ENCODE data around the gene CLIC5. TPM values are rescaled to one million over a fixed set of nuclear protein-coding genes. Genes with fewer than 3 reads are reported as not detected.

The CLIC5 gene
- total and polyA plus RNA-seq, 2 donors (not counting 1 experiment from before 2014, with no cell fraction given) = 0.96 to 0.97 TPM

- Mint-ChIP-seq H3K27ac (no peak overlapping the region), H3K4me1 (no peaks in the 10 kb centered on the region), H3K4me3 (no peak overlapping the region), H3K9me3 (ENCODE audit: insufficient read depth) (no peaks in the 10 kb centered on the region), H3K27me3 (peaks cover 17% of the 10 kb centered on the region)
- Histone ChIP-seq H3K27me3 (replicated peaks in 1 of 4; ENCODE audit: control extremely low read depth in 1 of 4, control insufficient read depth in 3 of 4, insufficient read depth in 4 of 4, low read length in 3 of 4) (peaks cover 0 to 3% (median 0%) of the 10 kb centered on the region in 4 experiments), H3K4me3 (ENCODE audit: control extremely low read depth in 1 of 5, extremely low read depth in 1 of 5, insufficient read depth in 1 of 5, low read depth in 2 of 5, low read length in 4 of 5) (no peak overlapping the region), H4K20me1 (ENCODE audit: control insufficient read depth, insufficient read depth, low read length, poor library complexity, severe bottlenecking) (no peaks in the 10 kb centered on the region), H3K9me3 (ENCODE audit: control extremely low read depth in 1 of 3, control insufficient read depth in 2 of 3, insufficient read depth in 1 of 3, low read length in 2 of 3) (no peaks in the 10 kb centered on the region), H2AFZ (ENCODE audit: insufficient read depth, low read depth, low read length, poor library complexity, severe bottlenecking) (no peak overlapping the region), H3K27ac (ENCODE audit: low read length in 2 of 2) (no peak overlapping the region), H3K36me3 (replicated peaks in 1 of 2; ENCODE audit: control extremely low read depth in 1 of 2, control insufficient read depth in 1 of 2, extremely low read depth in 1 of 2, insufficient read depth in 2 of 2, low read length in 1 of 2) (no peaks in the 10 kb centered on the region), H3K4me2 (replicated peaks; ENCODE audit: low read depth, low read length, poor library complexity, severe bottlenecking) (no peak overlapping the region), H3K9ac (ENCODE audit: low read length) (no peak overlapping the region), H3K4me1 (ENCODE audit: control insufficient read depth in 2 of 2, insufficient read depth in 2 of 2, low read length in 2 of 2) (no peaks in the 10 kb centered on the region), H3K79me2 (ENCODE audit: control insufficient read depth, insufficient read depth, low read length) (no peaks in the 10 kb centered on the region)
- intact Hi-C loops (cut with micrococcal nuclease) = no loop called here
- POLR2A ChIA-PET = no interaction called here
- no peak for DNase-seq
- TF ChIP-seq CTCF (IDR thresholded peaks at IDR 0.05) = no peak
- WGBS (ENCODE audit: insufficient coverage) = no CpG with 5 or more reads among the region's 3 CpGs
- CTCF ChIA-PET = no interaction called here
- no peak for ATAC-seq (ENCODE audit: low read depth)
These were observed 63.1 kb downstream of the CLIC5 start for GRCh38 chr6:45952546-45952945.

DNA sequence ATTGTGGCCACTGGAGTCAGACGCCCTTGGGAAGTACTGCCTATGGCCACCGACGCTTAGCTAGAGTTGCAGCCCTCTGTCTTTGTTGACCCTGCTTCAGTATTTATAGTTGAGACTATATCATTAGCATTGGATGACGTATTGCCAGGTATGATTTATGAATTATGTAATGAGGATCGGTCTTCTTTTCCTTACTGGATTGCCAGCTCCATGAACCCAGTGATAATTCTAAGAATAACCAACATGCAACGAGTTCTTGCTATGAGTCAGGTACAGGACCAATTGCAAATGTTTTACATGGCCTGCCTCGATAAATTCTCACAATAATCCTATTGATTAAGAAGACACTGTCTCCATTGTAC is 63.5 kb downstream of the CLIC5 start:
- no peak overlapping the region for H3K4me2 ChIP-seq (replicated peaks; ENCODE audit: low read depth, low read length, poor library complexity, severe bottlenecking)

More for the DNA sequence above, 63.5 kb downstream of the CLIC5 start:
- Mint-ChIP-seq H3K9me3 (ENCODE audit: insufficient read depth) (no peaks in the 10 kb centered on the region), H3K4me3 (no peak overlapping the region), H3K27me3 (peaks cover 17% of the 10 kb centered on the region), H3K27ac (no peak overlapping the region), H3K4me1 (no peaks in the 10 kb centered on the region)
- ChIA-PET POLR2A (no interaction called here), CTCF (no interaction called here)
- H3K27ac ChIP-seq (ENCODE audit: low read length in 2 of 2) = no peak overlapping the region
- H3K9me3 ChIP-seq (ENCODE audit: control extremely low read depth in 1 of 3, control insufficient read depth in 2 of 3, insufficient read depth in 1 of 3, low read length in 2 of 3) = no peaks in the 10 kb centered on the region
- H3K27me3 ChIP-seq (replicated peaks in 1 of 4; ENCODE audit: control extremely low read depth in 1 of 4, control insufficient read depth in 3 of 4, insufficient read depth in 4 of 4, low read length in 3 of 4) = peaks cover 0 to 3% (median 0%) of the 10 kb centered on the region in 4 experiments
- DNase-seq = no peak
- H4K20me1 ChIP-seq (ENCODE audit: control insufficient read depth, insufficient read depth, low read length, poor library complexity, severe bottlenecking) = no peaks in the 10 kb centered on the region
- no peaks in the 10 kb centered on the region for H3K79me2 ChIP-seq (ENCODE audit: control insufficient read depth, insufficient read depth, low read length)
- WGBS (ENCODE audit: insufficient coverage) = 93% methylated on average over 5 of the region's 7 CpGs
- no peaks in the 10 kb centered on the region for H3K4me1 ChIP-seq (ENCODE audit: control insufficient read depth in 2 of 2, insufficient read depth in 2 of 2, low read length in 2 of 2)
- H3K9ac ChIP-seq (ENCODE audit: low read length) = no peak overlapping the region
- TF ChIP-seq EZH2 (IDR thresholded peaks at IDR 0.05; ENCODE audit: borderline replicate concordance, insufficient read depth, low read depth, low read length, poor library complexity, severe bottlenecking) (no peak), CTCF (IDR thresholded peaks at IDR 0.05) (no peak)
- intact Hi-C loops (cut with micrococcal nuclease) = no loop called here
- H3K4me3 ChIP-seq (ENCODE audit: control extremely low read depth in 1 of 5, extremely low read depth in 1 of 5, insufficient read depth in 1 of 5, low read depth in 2 of 5, low read length in 4 of 5) = no peak overlapping the region
- no peaks in the 10 kb centered on the region for H3K36me3 ChIP-seq (replicated peaks in 1 of 2; ENCODE audit: control extremely low read depth in 1 of 2, control insufficient read depth in 1 of 2, extremely low read depth in 1 of 2, insufficient read depth in 2 of 2, low read length in 1 of 2)
- no peak overlapping the region for H2AFZ ChIP-seq (ENCODE audit: insufficient read depth, low read depth, low read length, poor library complexity, severe bottlenecking)
- no peak for ATAC-seq (ENCODE audit: low read depth)

Measured in B cell (primary cell).